Liver (tissue), 3 donors: Measurements from ENCODE around the gene NEUROG1.

Experiments used
- CTCF ChIP-seq: fragments of 150-350 bp; IDR thresholded peaks from 2 replicates; pipeline ENCODE4 v1.5.1; 2017; ENCODE audit warnings: improper control_type of control experiment, low read depth, low read length; ENCODE audit not compliant: missing input control
- EGR1 ChIP-seq, 2 donors: IDR thresholded peaks; 2 replicates each; pipeline ENCODE4 v1.6.1; 2016 to 2018; ENCODE audit warnings: antibody characterized with exemption in 2 of 2, low read depth in 2 of 2
- GABPA ChIP-seq, 2 donors: IDR thresholded peaks in 1 of 2; conservative IDR thresholded peaks in 1 of 2; 2 replicates each; pipeline ENCODE4 v1.6.1; 2016; ENCODE audit warnings: antibody characterized with exemption in 2 of 2, mild to moderate bottlenecking in 1 of 2, moderate library complexity in 1 of 2
- HNF4G ChIP-seq: IDR thresholded peaks from 2 replicates; pipeline ENCODE4 v1.6.1; 2016; ENCODE audit warnings: antibody characterized with exemption
- MAX ChIP-seq: IDR thresholded peaks from 2 replicates; pipeline ENCODE4 v1.6.1; 2016; ENCODE audit warnings: antibody characterized with exemption
- RAD21 ChIP-seq, 2 donors: IDR thresholded peaks; 2 replicates each; pipeline ENCODE4 v1.6.1; 2016; ENCODE audit warnings: antibody characterized with exemption in 2 of 2, mild to moderate bottlenecking in 2 of 2
- REST ChIP-seq: IDR thresholded peaks from 2 replicates; pipeline ENCODE4 v1.6.1; 2016; ENCODE audit warnings: antibody characterized with exemption, mild to moderate bottlenecking
- RXRA ChIP-seq, 2 donors: IDR thresholded peaks; 2 replicates each; pipeline ENCODE4 v1.6.1; 2017 to 2018; ENCODE audit warnings: antibody characterized with exemption in 2 of 2, mild to moderate bottlenecking in 1 of 2
- SP1 ChIP-seq: IDR thresholded peaks from 2 replicates; pipeline ENCODE4 v1.6.1; 2018; ENCODE audit warnings: antibody characterized with exemption, mild to moderate bottlenecking
- TAF1 ChIP-seq: conservative IDR thresholded peaks from 2 replicates; pipeline ENCODE4 v1.6.1; 2016; ENCODE audit warnings: antibody characterized with exemption, mild to moderate bottlenecking
- YY1 ChIP-seq: IDR thresholded peaks from 2 replicates; pipeline ENCODE4 v1.6.1; 2016; ENCODE audit warnings: antibody characterized with exemption, mild to moderate bottlenecking
- donor health status: healthy.
- donor health status: healthy.

- no peak for TF ChIP-seq CTCF
- no peak for TF ChIP-seq TAF1
- no peak for TF ChIP-seq RXRA (IDR thresholded peaks at IDR 0.05)
- TF ChIP-seq EGR1 (IDR thresholded peaks at IDR 0.05; ENCODE audit: low read depth in 2 of 2): no peak
- TF ChIP-seq REST: no peak
- no peak for TF ChIP-seq GABPA (IDR thresholded peaks at IDR 0.05 in 1 of 2, conservative IDR thresholded peaks at IDR 0.05 in 1 of 2)
- TF ChIP-seq MAX: no peak
- no peak for TF ChIP-seq RAD21 (IDR thresholded peaks at IDR 0.05)
- TF ChIP-seq YY1: no peak
- no peak for TF ChIP-seq SP1
- TF ChIP-seq HNF4G: no peak
Measured at GRCh38 chr5:135538261-135538660, 2.5 kb upstream of the NEUROG1 start.
